H1 (cell line): ENCODE data around the gene GATB. TPM values are rescaled to one million over a fixed set of nuclear protein-coding genes. Genes with fewer than 3 reads are reported as not detected.

Experiments used
- CTCF ChIA-PET: fragments of 300-600 bp; sonication (Branson Sonifier 250); formaldehyde crosslinking; loops from one replicate; lab custom pipeline; 2021; ENCODE audit not compliant: partially characterized antibody; lab: Charles Lee
- POLR2A ChIA-PET: fragments of 300-600 bp; sonication (Branson Sonifier 250); formaldehyde crosslinking; loops from one replicate; lab custom pipeline; 2021; ENCODE audit warnings: inconsistent platforms; ENCODE audit not compliant: partially characterized antibody; lab: Charles Lee
- DNase-seq, 2 experiments: peaks; one replicate each; pipeline versions ENCODE4 v3.0.0 to v3.0.0-alpha.2; 2010 to 2022; ENCODE audit warnings: low spot score in 2 of 2, low read depth in 1 of 2, mixed read lengths in 1 of 2
- FAIRE-seq: peaks from 2 replicates; lab custom pipeline; 2011; peaks lifted over from hg19 to GRCh38; lab: Jason Lieb, UNC
- H2AFZ ChIP-seq: 2 replicates; pipeline ENCODE4 v1.8.1; 2012; ENCODE audit warnings: low read length, inconsistent platforms
- H2AK5ac ChIP-seq: 2 replicates; pipeline ENCODE4 v1.6.1; 2013; ENCODE audit warnings: low read depth, low read length
- H2BK120ac ChIP-seq: replicated peaks from 2 replicates; pipeline ENCODE3; 2013; ENCODE audit warnings: low read depth, low read length, inconsistent platforms
- H2BK12ac ChIP-seq: 2 replicates; pipeline ENCODE4 v1.6.1; 2013; ENCODE audit warnings: low read depth, low read length
- H2BK15ac ChIP-seq: 2 replicates; pipeline ENCODE4 v1.6.1; 2013; ENCODE audit warnings: low read length
- H2BK20ac ChIP-seq: 2 replicates; pipeline ENCODE4 v1.6.1; 2013; ENCODE audit warnings: low read length
- H2BK5ac ChIP-seq: 2 replicates; pipeline ENCODE4 v1.6.1; 2013; ENCODE audit warnings: low read depth, low read length
- H3K14ac ChIP-seq: 2 replicates; pipeline ENCODE4 v1.6.1; 2013; ENCODE audit warnings: inconsistent platforms; ENCODE audit not compliant: insufficient read length
- H3K18ac ChIP-seq: 2 replicates; pipeline ENCODE4 v1.6.1; 2013; ENCODE audit warnings: low read length; ENCODE audit errors: extremely low read depth
- H3K23ac ChIP-seq: 2 replicates; pipeline ENCODE4 v1.6.1; 2013; ENCODE audit warnings: inconsistent platforms; ENCODE audit not compliant: insufficient read length
- H3K23me2 ChIP-seq: 2 replicates; pipeline ENCODE4 v1.6.1; 2013; ENCODE audit warnings: low read depth, low read length
- H3K27ac ChIP-seq: 2 replicates; pipeline ENCODE4 v1.6.1; 2011; ENCODE audit warnings: low read depth, low read length, inconsistent platforms
- H3K27me3 ChIP-seq, 4 experiments: replicated peaks in 1 of 4; 1 replicate in 1 of 4; 2 replicates in 3 of 4; pipeline versions ENCODE4 v1.6.1 to v1.8.1; 2011 to 2013; ENCODE audit warnings: low read length in 3 of 4, mild to moderate bottlenecking in 3 of 4, inconsistent platforms in 2 of 4, mixed read lengths in 2 of 4, moderate library complexity in 1 of 4; ENCODE audit not compliant: control insufficient read depth in 3 of 4, insufficient read depth in 3 of 4; ENCODE audit errors: extremely low read depth in 1 of 4
- H3K36me3 ChIP-seq, 4 experiments: 2 replicates each; pipeline versions ENCODE4 v1.6.1 to v1.8.1; 2011 to 2013; ENCODE audit warnings: mild to moderate bottlenecking in 4 of 4, low read length in 3 of 4, moderate library complexity in 2 of 4, control low read depth in 1 of 4, inconsistent platforms in 1 of 4; ENCODE audit not compliant: insufficient read depth in 4 of 4, control insufficient read depth in 2 of 4
- H3K4ac ChIP-seq: replicated peaks from 2 replicates; pipeline ENCODE3; 2013; ENCODE audit warnings: low read length, low read depth, mixed read lengths, inconsistent platforms; ENCODE audit not compliant: insufficient read length
- H3K4me1 ChIP-seq, 4 experiments: replicated peaks in 1 of 4; 1 replicate in 1 of 4; 2 replicates in 3 of 4; pipeline versions ENCODE4 v1.6.1 to v1.8.1; 2011 to 2013; ENCODE audit warnings: low read length in 3 of 4, inconsistent platforms in 2 of 4, mixed read lengths in 1 of 4; ENCODE audit not compliant: insufficient read depth in 4 of 4, control insufficient read depth in 3 of 4
- H3K4me2 ChIP-seq, 2 experiments: 2 replicates each; pipeline versions ENCODE4 v1.6.1 to v1.8.1; 2011 to 2013; ENCODE audit warnings: low read depth in 2 of 2, low read length in 2 of 2, control low read depth in 1 of 2, inconsistent platforms in 1 of 2, mild to moderate bottlenecking in 1 of 2; ENCODE audit not compliant: insufficient read depth in 1 of 2
- H3K4me3 ChIP-seq, 4 experiments: fragments of 200-600, 300-600 bp in 1 of 4; sonication (generic), shearing (Covaris generic), sonication (Bioruptor Twin) in 1 of 4; 2 replicates each; pipeline versions ENCODE4 v1.5.1 to v1.8.1; 2011 to 2016; ENCODE audit warnings: low read length in 4 of 4, low read depth in 3 of 4, control low read depth in 2 of 4, inconsistent platforms in 2 of 4, mild to moderate bottlenecking in 2 of 4, mixed read lengths in 1 of 4, moderate library complexity in 1 of 4; ENCODE audit not compliant: insufficient read depth in 2 of 4; ENCODE audit errors: extremely low read depth in 1 of 4
- H3K56ac ChIP-seq: replicated peaks from 2 replicates; pipeline ENCODE3; 2013; ENCODE audit warnings: low read depth, mild to moderate bottlenecking, mixed read lengths, low read length, inconsistent platforms; ENCODE audit not compliant: insufficient read length
- H3K79me1 ChIP-seq: 2 replicates; pipeline ENCODE4 v1.6.1; 2013; ENCODE audit warnings: low read depth, low read length, control low read depth
- H3K79me2 ChIP-seq, 2 experiments: 2 replicates each; pipeline versions ENCODE4 v1.6.1 to v1.8.1; 2012 to 2013; ENCODE audit warnings: low read length in 2 of 2, mild to moderate bottlenecking in 2 of 2, inconsistent platforms in 1 of 2; ENCODE audit not compliant: insufficient read depth in 2 of 2, control insufficient read depth in 1 of 2
- H3K9ac ChIP-seq, 4 experiments: replicated peaks in 1 of 4; 1 replicate in 1 of 4; 2 replicates in 3 of 4; pipeline versions ENCODE4 v1.6.1 to v1.8.1; 2011 to 2013; ENCODE audit warnings: low read depth in 3 of 4, low read length in 3 of 4, control low read depth in 2 of 4, mild to moderate bottlenecking in 2 of 4, moderate library complexity in 2 of 4, inconsistent platforms in 1 of 4; ENCODE audit errors: extremely low read depth in 1 of 4
- H3K9me3 ChIP-seq, 2 experiments: 2 replicates each; pipeline versions ENCODE4 v1.6.1 to v1.8.1; 2012 to 2013; ENCODE audit warnings: mild to moderate bottlenecking in 2 of 2, moderate library complexity in 2 of 2, control low read depth in 1 of 2, inconsistent platforms in 1 of 2, low read depth in 1 of 2, low read length in 1 of 2, mixed read lengths in 1 of 2; ENCODE audit not compliant: insufficient read depth in 2 of 2
- H4K20me1 ChIP-seq, 2 experiments: replicated peaks in 1 of 2; 2 replicates each; pipeline versions ENCODE3 to v1.8.1; 2011 to 2013; ENCODE audit warnings: inconsistent platforms in 2 of 2, low read length in 2 of 2, mild to moderate bottlenecking in 1 of 2; ENCODE audit not compliant: insufficient read depth in 2 of 2, control insufficient read depth in 1 of 2
- H4K5ac ChIP-seq: 2 replicates; pipeline ENCODE4 v1.6.1; 2013; ENCODE audit warnings: low read length, low read depth, mixed read lengths, inconsistent platforms; ENCODE audit not compliant: insufficient read length
- H4K8ac ChIP-seq: 2 replicates; pipeline ENCODE4 v1.8.0; 2013; ENCODE audit warnings: mild to moderate bottlenecking, moderate library complexity, low read length, inconsistent platforms; ENCODE audit not compliant: insufficient read depth; ENCODE audit errors: extremely low read depth
- H4K91ac ChIP-seq: replicated peaks from 2 replicates; pipeline ENCODE3; 2013; ENCODE audit warnings: low read length, mixed read lengths, inconsistent platforms; ENCODE audit not compliant: insufficient read length
- BRCA1 ChIP-seq: IDR thresholded peaks from 2 replicates; pipeline ENCODE4 v1.6.1; 2012; ENCODE audit warnings: low read depth, low read length, improper control_type of control experiment
- CBX5 ChIP-seq: fragments of 300-800, 300-1000 bp; sonication (generic); IDR thresholded peaks from 2 replicates; pipeline ENCODE4 v1.7.1; 2016; ENCODE audit warnings: antibody characterized with exemption, low read length, low read depth
- GTF2F1 ChIP-seq: IDR thresholded peaks from 2 replicates; pipeline ENCODE4 v1.6.1; 2012; ENCODE audit warnings: low read depth, low read length, improper control_type of control experiment, borderline replicate concordance
- HDAC2 ChIP-seq, 2 experiments: fragments of 300-600 bp in 1 of 2; sonication (generic) in 1 of 2; IDR thresholded peaks; 2 replicates each; pipeline ENCODE4 v1.6.1; 2011 to 2012; ENCODE audit warnings: low read depth in 2 of 2, low read length in 2 of 2, mild to moderate bottlenecking in 2 of 2, moderate library complexity in 2 of 2, borderline replicate concordance in 1 of 2, inconsistent platforms in 1 of 2
- KDM1A ChIP-seq: fragments of 200-600, 300-600 bp; sonication (generic); IDR thresholded peaks from 2 replicates; pipeline ENCODE4 v1.7.1; 2016; ENCODE audit warnings: mild to moderate bottlenecking, low read length, borderline replicate concordance
- POLR2A ChIP-seq, 2 experiments: IDR thresholded peaks; 1 replicate in 1 of 2; 2 replicates in 1 of 2; pipeline ENCODE4 v1.6.1; 2011; ENCODE audit warnings: low read depth in 2 of 2, low read length in 2 of 2, mild to moderate bottlenecking in 2 of 2; ENCODE audit errors: control extremely low read depth in 1 of 2
- RAD21 ChIP-seq, 2 experiments: IDR thresholded peaks in 1 of 2; conservative IDR thresholded peaks in 1 of 2; 2 replicates each; pipeline ENCODE4 v1.6.1; 2011; ENCODE audit warnings: low read depth in 2 of 2, low read length in 2 of 2, improper control_type of control experiment in 1 of 2, inconsistent platforms in 1 of 2, mild to moderate bottlenecking in 1 of 2, moderate library complexity in 1 of 2
- RNF2 ChIP-seq: fragments of 200-900, 300-1000 bp; sonication (generic); IDR thresholded peaks from 2 replicates; pipeline ENCODE4 v1.7.1; 2016; ENCODE audit warnings: borderline replicate concordance, low read depth, mild to moderate bottlenecking, antibody characterized with exemption, low read length; ENCODE audit not compliant: poor library complexity, severe bottlenecking; ENCODE audit errors: missing control alignments
- SIX5 ChIP-seq: IDR thresholded peaks from 2 replicates; pipeline ENCODE4 v1.6.1; 2011; ENCODE audit warnings: mild to moderate bottlenecking, low read depth, low read length
- SP4 ChIP-seq: IDR thresholded peaks from 2 replicates; pipeline ENCODE4 v1.6.1; 2012; ENCODE audit warnings: low read length, inconsistent platforms
- polyA plus RNA-seq, 7 experiments: library from polyadenylated mRNA; depleted of rRNA in 3 of 7; stranded (reverse) in 5 of 7; unstranded in 2 of 7; fragments of >200 nt in 5 of 7; fragments of 200-250 nt in 2 of 7; gene quantifications; 1 replicate in 5 of 7; 2 replicates in 1 of 7; 4 replicates in 1 of 7; pipeline versions ENCODE4 v1.2.1 to v1.2.3, GENCODE V29; 2011 to 2013; ENCODE audit warnings: missing spikeins in 2 of 7, mixed read lengths in 2 of 7
- total RNA-seq: library from RNA; stranded (reverse); fragmentation: NEBNext Ultra II Directional; extraction: Animal tissue kit (Norgen Biotek cat#: 25700); gene quantifications from 2 replicates; pipeline ENCODE4 v1.2.1, GENCODE V29; 2021
- TF ChIP-seq, protein P1 (sequence below), 3 experiments: IDR thresholded peaks; 1 replicate in 2 of 3; 2 replicates in 1 of 3; pipeline versions ENCODE4 v1.5.1 to v1.6.1; 2011; ENCODE audit warnings: low read length in 3 of 3, mild to moderate bottlenecking in 3 of 3, inconsistent platforms in 2 of 3, low read depth in 1 of 3, moderate library complexity in 1 of 3; ENCODE audit not compliant: insufficient read depth in 1 of 3; ENCODE audit errors: control extremely low read depth in 1 of 3

GATB gene
- total and polyA plus RNA-seq, 2 of the 8 experiments (the other 6 are each of a cell fraction or from before 2014, with no cell fraction given) = 15.3 to 18.0 TPM

DNA sequence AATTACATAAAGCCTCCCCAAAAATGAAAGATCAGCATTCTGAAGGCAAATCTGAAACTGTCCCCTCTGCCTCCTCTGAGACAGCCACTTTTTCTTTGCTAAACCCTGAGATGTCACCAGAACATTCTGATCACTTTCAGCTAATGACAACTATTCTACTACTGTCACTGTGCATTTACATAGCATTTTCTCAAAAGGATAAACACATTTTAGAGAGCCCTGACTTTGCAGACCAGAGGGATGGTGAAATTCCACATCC lies 72.1 kb downstream of the GATB start:
- Histone ChIP-seq H2BK20ac (no peak overlapping the region), H2BK15ac (no peak overlapping the region), H3K36me3 (no peaks in the 10 kb centered on the region), H3K4ac (no peak overlapping the region), H2AFZ (no peak overlapping the region), H3K23ac (no peak overlapping the region), H3K18ac (no peak overlapping the region), H2BK120ac (no peak overlapping the region), H2BK12ac (no peak overlapping the region), H4K5ac (no peak overlapping the region), H3K9me3 (no peaks in the 10 kb centered on the region), H3K27me3 (no peaks in the 10 kb centered on the region), H4K8ac (no peak overlapping the region), H3K56ac (no peak overlapping the region), H3K4me2 (no peak overlapping the region), H2BK5ac (no peak overlapping the region), H3K79me1 (no peaks in the 10 kb centered on the region), H3K79me2 (no peaks in the 10 kb centered on the region), H3K23me2 (no peaks in the 10 kb centered on the region), H3K27ac (no peak overlapping the region), H3K4me1 (peaks cover 0 to 5% (median 2%) of the 10 kb centered on the region in 4 experiments; a peak in 4 of 7 replicates), H2AK5ac (no peak overlapping the region), H3K14ac (no peak overlapping the region), H4K20me1 (no peaks in the 10 kb centered on the region), H3K4me3 (no peak overlapping the region), H4K91ac (no peak overlapping the region), H3K9ac (no peak overlapping the region)
- no peak for FAIRE-seq
- CTCF ChIA-PET = interaction anchor here (0.7 to 2.0 kb wide), 4 partner anchors 9 to 36 kb away, joined by 3 to 6 read pairs (median 3); no protein-coding TSS in a partner anchor
- POLR2A ChIA-PET = no interaction called here
- DNase-seq = no peak
- TF ChIP-seq CBX5 = no peak
- TF ChIP-seq SIX5 = no peak
- no peak for TF ChIP-seq GTF2F1
- TF ChIP-seq KDM1A = no peak
- TF ChIP-seq RAD21 (IDR thresholded peaks at IDR 0.05 in 1 of 2, conservative IDR thresholded peaks at IDR 0.05 in 1 of 2; ENCODE audit: low read depth in 2 of 2, low read length in 2 of 2) = no peak
- no peak for TF ChIP-seq HDAC2 (IDR thresholded peaks at IDR 0.05; ENCODE audit: borderline replicate concordance in 1 of 2, low read depth in 2 of 2, low read length in 2 of 2)
- TF ChIP-seq BRCA1 = no peak
- no peak for TF ChIP-seq POLR2A (IDR thresholded peaks at IDR 0.05; ENCODE audit: control extremely low read depth in 1 of 2, low read depth in 2 of 2, low read length in 2 of 2)
- TF ChIP-seq SP4 = no peak
- TF ChIP-seq, protein P1, sequence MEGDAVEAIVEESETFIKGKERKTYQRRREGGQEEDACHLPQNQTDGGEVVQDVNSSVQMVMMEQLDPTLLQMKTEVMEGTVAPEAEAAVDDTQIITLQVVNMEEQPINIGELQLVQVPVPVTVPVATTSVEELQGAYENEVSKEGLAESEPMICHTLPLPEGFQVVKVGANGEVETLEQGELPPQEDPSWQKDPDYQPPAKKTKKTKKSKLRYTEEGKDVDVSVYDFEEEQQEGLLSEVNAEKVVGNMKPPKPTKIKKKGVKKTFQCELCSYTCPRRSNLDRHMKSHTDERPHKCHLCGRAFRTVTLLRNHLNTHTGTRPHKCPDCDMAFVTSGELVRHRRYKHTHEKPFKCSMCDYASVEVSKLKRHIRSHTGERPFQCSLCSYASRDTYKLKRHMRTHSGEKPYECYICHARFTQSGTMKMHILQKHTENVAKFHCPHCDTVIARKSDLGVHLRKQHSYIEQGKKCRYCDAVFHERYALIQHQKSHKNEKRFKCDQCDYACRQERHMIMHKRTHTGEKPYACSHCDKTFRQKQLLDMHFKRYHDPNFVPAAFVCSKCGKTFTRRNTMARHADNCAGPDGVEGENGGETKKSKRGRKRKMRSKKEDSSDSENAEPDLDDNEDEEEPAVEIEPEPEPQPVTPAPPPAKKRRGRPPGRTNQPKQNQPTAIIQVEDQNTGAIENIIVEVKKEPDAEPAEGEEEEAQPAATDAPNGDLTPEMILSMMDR (IDR thresholded peaks at IDR 0.05; ENCODE audit: control extremely low read depth in 1 of 3, insufficient read depth in 1 of 3, low read depth in 1 of 3, low read length in 3 of 3) = no peak
- no peak for TF ChIP-seq RNF2
